SJCRH30 (cell line): ENCODE data around the gene GPR12. TPM values are rescaled to one million over a fixed set of nuclear protein-coding genes. Genes with fewer than 3 reads are reported as not detected.

Experiments used
- DNase-seq, 2 experiments: peaks; one replicate each; pipeline ENCODE4 v3.0.0-alpha.2; 2015 to 2020
- H3K27ac ChIP-seq: fragments of 250-450 bp; sonication (Bioruptor Pico); 2 replicates; pipeline ENCODE4 v1.5.1; 2020; ENCODE audit warnings: mild to moderate bottlenecking, moderate library complexity
- H3K27me3 ChIP-seq: fragments of 250-450 bp; sonication (Bioruptor Pico); 2 replicates; pipeline ENCODE4 v1.5.1; 2020; ENCODE audit warnings: mild to moderate bottlenecking, moderate library complexity
- H3K36me3 ChIP-seq: fragments of 250-450 bp; sonication (Bioruptor Pico); 2 replicates; pipeline ENCODE4 v1.5.1; 2020; ENCODE audit warnings: mild to moderate bottlenecking, moderate library complexity
- H3K4me1 ChIP-seq: fragments of 250-450 bp; sonication (Bioruptor Pico); 2 replicates; pipeline ENCODE4 v1.5.1; 2020; ENCODE audit warnings: mild to moderate bottlenecking, moderate library complexity
- H3K4me3 ChIP-seq: fragments of 250-450 bp; sonication (Bioruptor Pico); 2 replicates; pipeline ENCODE4 v1.5.1; 2020; ENCODE audit warnings: mild to moderate bottlenecking, moderate library complexity
- H3K9me3 ChIP-seq: fragments of 250-450 bp; sonication (Bioruptor Pico); replicated peaks from 2 replicates; pipeline ENCODE4 v1.5.1; 2020; ENCODE audit warnings: mild to moderate bottlenecking, moderate library complexity
- total RNA-seq: library from RNA; depleted of rRNA; stranded (reverse); fragments of >200 nt; shearing (Covaris generic); gene quantifications from 2 replicates; pipeline ENCODE4 v1.2.3, GENCODE V29; 2014

Gene GPR12
- total RNA-seq, 1 experiment from 2014 or later: not detected

DNA sequence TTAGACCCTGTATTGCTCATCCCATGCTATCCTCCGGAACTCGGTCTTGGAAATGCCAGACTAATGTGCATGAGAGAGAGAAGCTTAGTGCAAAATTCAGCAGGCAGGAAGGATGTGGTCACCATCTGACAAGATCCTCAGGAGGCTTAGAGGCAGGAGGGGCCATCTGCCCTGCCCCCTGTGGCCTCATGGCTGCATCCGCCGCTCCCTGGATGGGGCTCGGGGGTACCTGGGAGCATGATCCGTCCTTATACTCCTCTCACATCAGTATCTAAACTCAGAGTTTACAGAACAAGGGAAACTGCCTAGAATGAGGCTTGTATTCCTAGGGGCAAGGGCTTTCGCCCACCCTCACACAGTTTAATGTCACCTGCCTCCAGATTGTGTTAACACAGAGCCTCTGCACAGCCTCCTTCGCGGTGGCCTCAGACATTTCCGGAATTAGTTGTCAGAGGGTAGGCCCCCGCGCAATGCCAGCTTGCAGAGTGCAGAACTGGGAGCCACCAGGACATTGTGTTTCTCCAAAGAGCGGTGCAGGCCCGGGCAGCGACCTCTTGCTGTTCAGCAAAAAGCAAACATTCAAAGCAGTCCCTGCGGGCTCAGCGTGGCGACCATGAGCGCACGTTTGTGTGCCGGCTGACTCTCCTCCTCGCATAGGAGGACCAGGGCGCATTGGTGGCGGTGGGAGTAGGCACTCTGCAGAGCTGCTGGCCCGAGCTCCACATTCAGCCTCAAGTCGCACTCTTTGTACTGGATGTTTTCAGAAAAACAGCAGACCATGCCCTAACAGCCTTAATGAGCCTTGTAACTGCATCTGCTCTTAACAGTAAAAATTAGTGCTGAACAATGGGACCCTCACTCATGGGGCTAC, 39.1 kb downstream of the GPR12 start:
- Histone ChIP-seq H3K36me3 (no peaks in the 10 kb centered on the region), H3K4me3 (no peak overlapping the region), H3K9me3 (no peaks in the 10 kb centered on the region), H3K27me3 (0 out of 2 replicates have a peak, but pooled peaks cover 9% of the 10 kb centered on the region), H3K4me1 (no peaks in the 10 kb centered on the region), H3K27ac (no peak overlapping the region)
- DNase-seq: peak in 1 of 2 experiments; percentile 20

- H3K9me3 ChIP-seq: no peaks in the 10 kb centered on the region
- DNase-seq: peak in 1 of 2 experiments; percentile 25
- no peak overlapping the region for H3K4me3 ChIP-seq
- H3K27ac ChIP-seq: no peak overlapping the region
- H3K27me3 ChIP-seq: 0 out of 2 replicates have a peak, but pooled peaks cover 9% of the 10 kb centered on the region
- H3K36me3 ChIP-seq: no peaks in the 10 kb centered on the region
- no peaks in the 10 kb centered on the region for H3K4me1 ChIP-seq
These were observed 41.1 kb downstream of the GPR12 start for GRCh38 chr13:26719356-26719945.

DNA sequence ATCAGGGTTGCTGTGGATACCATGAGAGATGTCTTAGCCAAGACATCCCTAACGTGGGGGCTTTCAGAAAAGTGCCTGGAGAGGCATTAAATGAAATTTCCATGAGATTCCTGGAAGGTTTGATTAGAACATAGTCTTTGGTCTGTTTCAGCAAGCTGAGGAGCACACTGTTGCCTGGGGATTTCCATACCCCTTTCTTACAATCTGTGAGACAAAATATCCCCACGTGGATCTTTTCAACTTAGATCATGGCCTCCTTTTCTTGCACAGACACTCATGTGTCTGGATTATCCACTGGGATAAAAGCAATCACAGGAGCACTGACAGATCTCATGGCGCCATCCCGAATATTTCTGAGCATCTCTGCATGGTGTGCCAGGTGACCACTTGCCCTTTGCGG, 41.7 kb downstream of the GPR12 start:
- H3K27me3 ChIP-seq: 0 out of 2 replicates have a peak, but pooled peaks cover 9% of the 10 kb centered on the region
- no peak overlapping the region for H3K27ac ChIP-seq
- H3K9me3 ChIP-seq: no peaks in the 10 kb centered on the region
- H3K4me1 ChIP-seq: no peaks in the 10 kb centered on the region
- no peak overlapping the region for H3K4me3 ChIP-seq
- no peaks in the 10 kb centered on the region for H3K36me3 ChIP-seq
- no peak for DNase-seq

DNA sequence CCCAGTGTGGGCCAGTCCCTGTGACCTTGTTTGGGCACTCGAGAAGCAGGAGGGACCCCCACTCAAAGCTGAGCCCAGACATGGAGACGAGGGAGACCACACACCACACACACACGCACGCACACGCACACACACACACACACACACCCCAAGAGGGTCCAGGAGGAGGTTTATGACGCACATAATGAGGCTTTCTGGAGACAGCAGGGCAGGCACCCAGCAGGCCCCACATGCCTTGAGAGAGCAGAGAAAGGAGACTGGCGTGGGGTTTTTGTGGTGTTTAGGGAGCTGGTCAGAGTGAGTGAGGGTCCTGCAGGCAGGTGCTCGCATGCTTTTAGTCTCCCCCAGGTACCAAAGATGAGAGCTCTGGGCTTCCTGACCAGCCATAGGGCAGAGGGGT, 42.4 kb downstream of the GPR12 start:
- no peak for DNase-seq
- H3K4me3 ChIP-seq: no peak overlapping the region
- no peaks in the 10 kb centered on the region for H3K4me1 ChIP-seq
- no peaks in the 10 kb centered on the region for H3K36me3 ChIP-seq
- H3K27me3 ChIP-seq: 0 out of 2 replicates have a peak, but pooled peaks cover 9% of the 10 kb centered on the region
- H3K27ac ChIP-seq: no peak overlapping the region
- H3K9me3 ChIP-seq: no peaks in the 10 kb centered on the region

GRCh38 chr13:26716984-26717383, 43.6 kb downstream of the GPR12 start:
- H3K4me3 ChIP-seq: no peak overlapping the region
- no peak overlapping the region for H3K27ac ChIP-seq
- no peaks in the 10 kb centered on the region for H3K4me1 ChIP-seq
- 0 out of 2 replicates have a peak, but pooled peaks cover 9% of the 10 kb centered on the region for H3K27me3 ChIP-seq
- no peaks in the 10 kb centered on the region for H3K36me3 ChIP-seq
- no peaks in the 10 kb centered on the region; the same call in 1 of the 2 replicates for H3K9me3 ChIP-seq
- DNase-seq: no peak

DNA sequence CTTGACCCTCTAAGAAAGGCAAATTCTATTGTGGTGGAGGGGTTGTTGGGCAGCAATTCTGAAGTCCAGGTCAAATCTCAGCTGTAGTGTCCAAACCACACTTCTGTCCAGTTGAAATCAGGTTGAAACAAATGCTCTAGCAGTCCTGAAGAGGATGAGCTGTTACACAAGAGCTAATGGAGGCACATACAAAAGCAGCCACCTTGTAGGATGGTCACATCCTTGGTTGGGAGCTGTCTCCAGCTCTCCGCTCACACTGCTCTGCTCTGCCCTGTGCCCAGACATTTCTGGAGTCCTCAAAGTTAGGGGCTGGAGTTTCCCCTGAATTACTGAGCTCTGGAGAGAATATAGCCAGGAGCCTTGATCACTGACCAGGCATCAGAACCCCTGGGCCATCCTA, 47.2 kb downstream of the GPR12 start:
- no peaks in the 10 kb centered on the region for H3K36me3 ChIP-seq
- no peak overlapping the region for H3K4me3 ChIP-seq
- no peaks in the 10 kb centered on the region; the same call in 1 of the 2 replicates for H3K9me3 ChIP-seq
- DNase-seq: no peak
- no peak overlapping the region for H3K27ac ChIP-seq
- H3K27me3 ChIP-seq: no peaks in the 10 kb centered on the region
- no peaks in the 10 kb centered on the region for H3K4me1 ChIP-seq

GRCh38 chr13:26711211-26711610, 49.4 kb downstream of the GPR12 start:
- no peaks in the 10 kb centered on the region for H3K4me1 ChIP-seq
- no peaks in the 10 kb centered on the region for H3K27me3 ChIP-seq
- no peak overlapping the region for H3K27ac ChIP-seq
- H3K9me3 ChIP-seq: no peaks in the 10 kb centered on the region; the same call in 1 of the 2 replicates
- no peak overlapping the region for H3K4me3 ChIP-seq
- DNase-seq: no peak
- no peaks in the 10 kb centered on the region for H3K36me3 ChIP-seq

- Histone ChIP-seq H3K36me3 (no peaks in the 10 kb centered on the region), H3K27me3 (no peaks in the 10 kb centered on the region), H3K27ac (no peak overlapping the region), H3K4me1 (no peaks in the 10 kb centered on the region), H3K4me3 (peak overlapping the region; percentile 34), H3K9me3 (no peaks in the 10 kb centered on the region; the same call in 1 of the 2 replicates)
- peak; percentile 79 to 85 for DNase-seq
These were observed 50.4 kb downstream of the GPR12 start for GRCh38 chr13:26710166-26710565.

DNA sequence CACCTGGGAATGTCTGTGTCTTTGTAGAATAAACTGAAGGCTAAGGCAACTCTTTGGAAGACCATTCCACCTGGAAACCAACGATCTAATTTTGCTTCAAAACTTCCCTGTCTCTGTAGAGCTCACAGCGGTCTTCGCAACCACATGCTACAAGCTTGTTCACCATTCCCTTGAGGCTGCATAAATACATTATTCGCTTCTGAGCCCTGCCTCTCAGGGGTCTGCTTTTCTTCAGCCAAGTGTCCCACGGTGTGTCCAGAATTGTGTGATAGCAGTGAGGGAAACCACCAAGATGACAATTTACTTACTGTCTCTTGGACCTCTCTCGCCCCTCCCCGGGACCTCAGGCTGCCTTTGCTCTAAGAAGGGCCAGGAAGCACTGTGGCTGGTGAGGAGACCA, 51.1 kb downstream of the GPR12 start:
- Histone ChIP-seq H3K27ac (no peak overlapping the region), H3K36me3 (no peaks in the 10 kb centered on the region), H3K9me3 (no peaks in the 10 kb centered on the region; the same call in 1 of the 2 replicates), H3K4me3 (no peak overlapping the region), H3K4me1 (no peaks in the 10 kb centered on the region), H3K27me3 (no peaks in the 10 kb centered on the region)
- DNase-seq: no peak

DNA sequence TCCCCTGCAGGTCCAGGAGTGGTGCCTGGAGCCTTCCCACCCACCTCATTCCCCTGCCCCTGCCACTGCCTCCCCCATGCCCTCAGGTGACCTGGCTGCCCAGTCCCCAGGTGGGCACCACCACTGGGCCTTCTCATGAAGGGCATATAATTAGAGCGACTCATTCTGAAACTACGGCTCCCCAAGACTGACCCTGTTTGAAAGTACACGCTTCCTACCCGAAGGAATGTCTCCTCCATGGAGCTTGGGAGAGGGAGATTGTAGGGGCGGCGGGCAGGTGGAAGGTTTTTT, 52.6 kb downstream of the GPR12 start:
- DNase-seq: no peak
- no peak overlapping the region for H3K27ac ChIP-seq
- no peaks in the 10 kb centered on the region for H3K36me3 ChIP-seq

DNA sequence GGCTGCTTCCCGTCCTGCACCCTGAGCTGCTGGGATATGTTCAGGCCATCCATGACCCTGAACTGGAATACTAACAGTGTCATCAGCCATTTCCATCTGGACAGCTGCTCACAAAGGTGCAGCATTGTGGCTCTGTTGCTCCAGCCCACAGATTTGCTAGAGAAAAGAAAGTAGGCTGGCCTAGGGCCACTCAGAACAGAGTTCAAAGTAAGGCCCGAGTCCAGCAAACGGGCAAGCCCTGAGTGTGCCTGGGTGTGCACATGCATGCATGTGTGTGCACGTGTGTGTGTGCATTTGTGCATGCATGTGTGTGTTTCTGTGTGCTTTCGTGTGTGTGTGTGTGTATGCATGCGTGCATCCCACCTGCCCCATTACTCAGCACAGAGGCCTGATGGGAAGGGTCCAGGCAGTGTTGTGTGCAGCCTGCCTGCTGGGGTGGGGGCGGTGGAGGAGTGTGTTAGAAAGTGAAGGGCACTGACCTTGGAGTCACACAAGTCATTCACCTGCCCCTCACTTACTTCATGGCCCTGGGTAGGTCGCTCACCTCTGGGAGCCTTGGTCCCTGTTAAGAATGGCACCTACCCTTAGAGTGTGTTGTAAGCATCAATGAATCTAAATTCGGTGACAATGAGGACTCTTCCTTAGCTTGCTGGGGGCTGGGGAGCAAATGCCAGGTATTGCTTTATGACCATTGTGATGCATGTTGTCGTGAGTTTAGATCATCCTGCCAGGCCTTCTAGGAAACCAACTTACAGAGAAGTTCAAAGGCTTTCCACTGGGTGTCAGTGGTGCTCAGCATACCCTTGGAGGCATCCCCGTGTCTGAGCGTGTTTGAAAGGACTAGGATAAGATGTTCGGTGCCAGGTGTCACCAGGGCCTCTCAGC, 53.2 kb downstream of the GPR12 start:
- no peak overlapping the region for H3K4me3 ChIP-seq
- no peaks in the 10 kb centered on the region for H3K36me3 ChIP-seq
- peak; percentile 61 to 76 for DNase-seq
- H3K9me3 ChIP-seq: no peaks in the 10 kb centered on the region
- no peak overlapping the region for H3K27ac ChIP-seq
- no peaks in the 10 kb centered on the region for H3K4me1 ChIP-seq
- no peaks in the 10 kb centered on the region for H3K27me3 ChIP-seq

More for the DNA sequence above, 52.6 kb downstream of the GPR12 start:
- H3K4me3 ChIP-seq: no peak overlapping the region
- no peaks in the 10 kb centered on the region for H3K4me1 ChIP-seq
- H3K27me3 ChIP-seq: no peaks in the 10 kb centered on the region
- H3K9me3 ChIP-seq: no peaks in the 10 kb centered on the region; the same call in 1 of the 2 replicates

- H3K27me3 ChIP-seq: no peaks in the 10 kb centered on the region
- H3K9me3 ChIP-seq: no peaks in the 10 kb centered on the region
- no peak overlapping the region for H3K4me3 ChIP-seq
These were observed 54.2 kb downstream of the GPR12 start for GRCh38 chr13:26706381-26706780.

DNA sequence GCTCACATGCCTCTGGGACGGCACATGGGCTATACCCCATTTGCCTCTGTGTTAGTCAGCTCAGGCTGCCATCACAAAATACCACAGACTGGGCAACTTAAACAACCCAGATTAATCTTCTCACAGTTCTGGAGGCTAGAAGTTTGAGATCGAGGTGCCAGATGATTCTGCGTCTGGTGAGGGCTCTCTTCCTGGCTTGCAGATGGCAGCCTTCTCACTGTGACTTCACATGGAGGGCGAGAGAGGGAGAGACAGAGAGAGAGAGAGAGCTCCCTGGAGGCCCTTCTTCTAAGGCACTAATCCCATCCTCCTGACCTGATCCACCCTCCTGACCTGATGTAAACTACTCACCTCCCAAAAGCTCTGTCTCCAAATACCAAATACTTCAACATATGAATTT, 55.0 kb downstream of the GPR12 start:
- no peak overlapping the region for H3K4me3 ChIP-seq
- no peaks in the 10 kb centered on the region for H3K9me3 ChIP-seq
- no peaks in the 10 kb centered on the region for H3K4me1 ChIP-seq
- no peak for DNase-seq
- H3K27me3 ChIP-seq: no peaks in the 10 kb centered on the region
- no peaks in the 10 kb centered on the region for H3K36me3 ChIP-seq
- no peak overlapping the region for H3K27ac ChIP-seq

More at GRCh38 chr13:26706381-26706780, 54.2 kb downstream of the GPR12 start:
- DNase-seq: no peak
- Histone ChIP-seq H3K4me1 (no peaks in the 10 kb centered on the region), H3K36me3 (no peaks in the 10 kb centered on the region), H3K27ac (no peak overlapping the region)
